GM12801 (cell line): ENCODE results near the gene PCSK7.

Experiments
- TF ChIP-seq, protein P1 (sequence below): IDR thresholded peaks from one replicate; pipeline ENCODE4 v1.5.1; 2011; ENCODE audit warnings: control low read depth; ENCODE audit not compliant: insufficient read length; ENCODE audit errors: extremely low read depth

PCSK7 gene

GRCh38 chr11:117186431-117186761 lies 45.5 kb downstream of the PCSK7 start:
- TF ChIP-seq, protein P1, sequence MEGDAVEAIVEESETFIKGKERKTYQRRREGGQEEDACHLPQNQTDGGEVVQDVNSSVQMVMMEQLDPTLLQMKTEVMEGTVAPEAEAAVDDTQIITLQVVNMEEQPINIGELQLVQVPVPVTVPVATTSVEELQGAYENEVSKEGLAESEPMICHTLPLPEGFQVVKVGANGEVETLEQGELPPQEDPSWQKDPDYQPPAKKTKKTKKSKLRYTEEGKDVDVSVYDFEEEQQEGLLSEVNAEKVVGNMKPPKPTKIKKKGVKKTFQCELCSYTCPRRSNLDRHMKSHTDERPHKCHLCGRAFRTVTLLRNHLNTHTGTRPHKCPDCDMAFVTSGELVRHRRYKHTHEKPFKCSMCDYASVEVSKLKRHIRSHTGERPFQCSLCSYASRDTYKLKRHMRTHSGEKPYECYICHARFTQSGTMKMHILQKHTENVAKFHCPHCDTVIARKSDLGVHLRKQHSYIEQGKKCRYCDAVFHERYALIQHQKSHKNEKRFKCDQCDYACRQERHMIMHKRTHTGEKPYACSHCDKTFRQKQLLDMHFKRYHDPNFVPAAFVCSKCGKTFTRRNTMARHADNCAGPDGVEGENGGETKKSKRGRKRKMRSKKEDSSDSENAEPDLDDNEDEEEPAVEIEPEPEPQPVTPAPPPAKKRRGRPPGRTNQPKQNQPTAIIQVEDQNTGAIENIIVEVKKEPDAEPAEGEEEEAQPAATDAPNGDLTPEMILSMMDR, result no peak

GRCh38 chr11:117185736-117186430 lies 46.0 kb downstream of the PCSK7 start:
- TF ChIP-seq, protein P1, result no peak

GRCh38 chr11:117183724-117184349 lies 48.0 kb downstream of the PCSK7 start:
- TF ChIP-seq, protein P1, result no peak

DNA sequence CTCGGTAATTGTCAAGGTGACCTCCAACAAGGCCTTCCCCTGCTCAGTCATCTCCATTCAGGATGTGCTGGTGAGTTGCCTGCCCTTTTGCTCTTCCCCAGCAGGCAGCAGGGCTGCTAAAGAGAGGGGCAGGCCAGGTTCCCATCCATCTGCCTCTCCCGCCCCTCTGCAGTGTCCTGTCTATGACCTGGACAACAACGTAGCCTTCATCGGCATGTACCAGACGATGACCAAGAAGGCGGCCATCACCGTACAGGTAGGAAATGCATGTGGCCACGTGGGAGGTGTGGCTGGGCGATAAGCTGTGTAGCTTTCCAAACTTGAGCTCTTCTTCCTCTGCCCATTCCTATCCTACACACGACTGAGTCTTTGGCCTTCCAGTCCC lies 49.3 kb downstream of the PCSK7 start:
- TF ChIP-seq, protein P1, result no peak

DNA sequence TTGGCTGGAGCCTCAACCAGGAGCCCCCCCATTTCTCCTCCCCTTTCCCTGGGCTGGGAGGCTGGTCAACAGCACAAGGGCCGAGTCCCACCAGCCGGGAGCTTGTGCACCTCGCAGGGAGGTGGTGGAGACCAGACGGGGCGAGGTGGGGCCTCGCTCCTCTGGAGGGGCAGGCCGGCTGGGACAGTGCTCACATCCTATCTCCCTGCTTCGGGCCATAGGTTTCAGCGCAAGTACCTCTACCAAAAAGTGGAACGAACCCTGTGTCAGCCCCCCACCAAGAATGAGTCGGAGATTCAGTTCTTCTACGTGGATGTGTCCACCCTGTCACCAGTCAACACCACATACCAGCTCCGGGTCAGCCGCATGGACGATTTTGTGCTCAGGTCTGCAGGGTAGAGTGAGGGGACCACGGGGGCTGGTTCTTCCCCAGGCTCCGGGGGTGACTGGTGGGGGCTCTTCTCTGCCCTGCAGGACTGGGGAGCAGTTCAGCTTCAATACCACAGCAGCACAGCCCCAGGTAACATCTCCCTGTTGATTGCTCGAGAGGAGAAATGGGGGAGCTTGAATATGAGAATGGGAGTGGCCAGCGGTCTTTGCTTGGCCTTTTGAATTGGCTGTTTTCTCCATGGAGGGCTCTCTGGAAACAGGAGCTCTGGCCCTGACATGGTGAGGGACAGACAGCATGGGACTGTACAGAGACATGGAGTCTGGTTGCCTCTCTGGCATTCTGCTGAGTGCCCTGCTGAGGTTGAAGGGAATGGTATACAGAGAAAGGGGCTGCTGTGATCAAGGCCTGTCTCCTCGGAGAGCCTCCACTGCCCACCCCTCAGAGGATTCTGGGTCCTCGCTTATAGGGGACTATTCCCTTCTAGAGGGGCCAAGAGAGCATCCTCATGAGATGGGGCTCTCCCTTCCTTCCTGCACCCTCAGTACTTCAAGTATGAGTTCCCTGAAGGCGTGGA lies 50.0 kb downstream of the PCSK7 start:
- TF ChIP-seq, protein P1, result no peak

- TF ChIP-seq, protein P1, result no peak
Observed at GRCh38 chr11:117180661-117181585, 51.0 kb downstream of the PCSK7 start.
